GM18502 (cell line): Measurements from ENCODE around the gene BABAM2.
"Not testable (repeated sequence)": the region's sequence is repeated elsewhere in the genome, so short reads cannot be mapped to it uniquely, and the experiment has no call there.

ENCODE experiments used
- ATAC-seq: cut with Tn5 transposase; IDR thresholded peaks from one replicate; pipeline ENCODE4 v1.9.1; 2021; ENCODE audit warnings: mild to moderate bottlenecking; ENCODE audit not compliant: unreplicated experiment, poor library complexity

The BABAM2 gene

GRCh38 chr2:28360058-28360717 is 469.7 kb downstream of the BABAM2 start:
- ATAC-seq = no peak

- ATAC-seq = no peak
These were observed 470.3 kb downstream of the BABAM2 start for GRCh38 chr2:28360718-28361293.

GRCh38 chr2:28361991-28362710 is 471.6 kb downstream of the BABAM2 start:
- no peak for ATAC-seq

- ATAC-seq = no peak
These were observed 472.5 kb downstream of the BABAM2 start for GRCh38 chr2:28362991-28363521.

- no peak for ATAC-seq
These were observed 473.3 kb downstream of the BABAM2 start for GRCh38 chr2:28363686-28364280.

- ATAC-seq = no peak
These were observed 474.1 kb downstream of the BABAM2 start for GRCh38 chr2:28364610-28365009.

GRCh38 chr2:28365158-28365557 is 474.6 kb downstream of the BABAM2 start:
- ATAC-seq = no peak

- no peak for ATAC-seq
These were observed 475.6 kb downstream of the BABAM2 start for GRCh38 chr2:28366149-28366495.

GRCh38 chr2:28366496-28367282 is 476.2 kb downstream of the BABAM2 start:
- no peak for ATAC-seq

GRCh38 chr2:28367667-28368356 is 477.3 kb downstream of the BABAM2 start:
- ATAC-seq = no peak

- ATAC-seq = no peak
These were observed 477.8 kb downstream of the BABAM2 start for GRCh38 chr2:28368357-28368798.

- ATAC-seq = no peak
These were observed 478.8 kb downstream of the BABAM2 start for GRCh38 chr2:28369358-28369757.

- ATAC-seq = no peak
These were observed 479.8 kb downstream of the BABAM2 start for GRCh38 chr2:28370354-28370753.

- not testable (repeated sequence) for ATAC-seq
These were observed 481.2 kb downstream of the BABAM2 start for GRCh38 chr2:28371728-28372127.

- ATAC-seq = no peak
These were observed 483.3 kb downstream of the BABAM2 start for GRCh38 chr2:28373854-28374253.

- ATAC-seq = no peak
These were observed 483.8 kb downstream of the BABAM2 start for GRCh38 chr2:28374331-28374730.

GRCh38 chr2:28375236-28375635 is 484.7 kb downstream of the BABAM2 start:
- ATAC-seq = no peak

GRCh38 chr2:28375742-28376631 is 485.5 kb downstream of the BABAM2 start:
- ATAC-seq = no peak
